Esophagus squamous epithelium (tissue), 4 donors: ENCODE data around the gene MFNG.

ENCODE experiments used
- CTCF ChIP-seq, 6 experiments: fragments of 450-650 bp in 4 of 6; fragments of 200-600 bp in 2 of 6; sonication (generic) in 2 of 6; IDR thresholded peaks; one replicate each; pipeline ENCODE4 v1.5.1; 2016 to 2019; ENCODE audit warnings: antibody characterized with exemption in 6 of 6, mild to moderate bottlenecking in 4 of 6, moderate library complexity in 4 of 6
- POLR2A ChIP-seq, 4 donors: fragments of 450-650 bp; IDR thresholded peaks; one replicate each; pipeline ENCODE4 v1.6.1; 2017; ENCODE audit warnings: antibody characterized with exemption in 4 of 4, mild to moderate bottlenecking in 4 of 4, moderate library complexity in 3 of 4

GRCh38 chr22:37500745-37501609 is 14.8 kb upstream of the MFNG start:
- TF ChIP-seq CTCF (IDR thresholded peaks at IDR 0.05) (no peak), POLR2A (IDR thresholded peaks at IDR 0.05) (no peak)
